ENCODE results near the gene RGS14.
"Not testable (repeated sequence)": the region's sequence is repeated elsewhere in the genome, so short reads cannot be mapped to it uniquely, and the experiment has no call there.

Gene RGS14

GRCh38 chr5:177358370-177358819 lies 671 bp downstream of the RGS14 start:
- H3K9me3 ChIP-seq (ENCODE audit: control insufficient read depth, insufficient read depth, low read length) = no peaks in the 10 kb centered on the region
- no peak for DNase-seq (ENCODE audit: low read depth, low spot score)
- WGBS (ENCODE audit: insufficient coverage, insufficient read length) = no CpG with 5 or more reads among the region's 5 CpGs
- no peak overlapping the region for H3K4me3 ChIP-seq (ENCODE audit: low read length)
- H3K27ac ChIP-seq (ENCODE audit: low read length) = no peak overlapping the region
- peaks cover 3% of the 10 kb centered on the region; the same call in 1 of the 2 replicates for H3K4me1 ChIP-seq (ENCODE audit: control insufficient read depth, insufficient read depth, low read length)
- no peaks in the 10 kb centered on the region for H3K36me3 ChIP-seq (ENCODE audit: control insufficient read depth, insufficient read depth, low read length)
- no peaks in the 10 kb centered on the region for H3K27me3 ChIP-seq (ENCODE audit: control insufficient read depth, insufficient read depth, low read length)

GRCh38 chr5:177359451-177359851 lies 1.7 kb downstream of the RGS14 start:
- Histone ChIP-seq H3K4me3 (ENCODE audit: low read length) (no peak overlapping the region), H3K36me3 (ENCODE audit: control insufficient read depth, insufficient read depth, low read length) (no peaks in the 10 kb centered on the region), H3K27me3 (ENCODE audit: control insufficient read depth, insufficient read depth, low read length) (no peaks in the 10 kb centered on the region), H3K27ac (ENCODE audit: low read length) (no peak overlapping the region), H3K9me3 (ENCODE audit: control insufficient read depth, insufficient read depth, low read length) (no peaks in the 10 kb centered on the region), H3K4me1 (ENCODE audit: control insufficient read depth, insufficient read depth, low read length) (peaks cover 3% of the 10 kb centered on the region; the same call in 1 of the 2 replicates)
- no peak for DNase-seq (ENCODE audit: low read depth, low spot score)
- no CpG with 5 or more reads among the region's 6 CpGs for WGBS (ENCODE audit: insufficient coverage, insufficient read length)

- H3K4me3 ChIP-seq (ENCODE audit: low read length) = no peak overlapping the region
- no peaks in the 10 kb centered on the region for H3K9me3 ChIP-seq (ENCODE audit: control insufficient read depth, insufficient read depth, low read length)
- H3K27me3 ChIP-seq (ENCODE audit: control insufficient read depth, insufficient read depth, low read length) = no peaks in the 10 kb centered on the region
- WGBS (ENCODE audit: insufficient coverage, insufficient read length) = no CpG with 5 or more reads among the region's 3 CpGs
- peaks cover 3% of the 10 kb centered on the region; the same call in 1 of the 2 replicates for H3K4me1 ChIP-seq (ENCODE audit: control insufficient read depth, insufficient read depth, low read length)
- no peak overlapping the region for H3K27ac ChIP-seq (ENCODE audit: low read length)
- DNase-seq (ENCODE audit: low read depth, low spot score) = no peak
- H3K36me3 ChIP-seq (ENCODE audit: control insufficient read depth, insufficient read depth, low read length) = no peaks in the 10 kb centered on the region
Measured at GRCh38 chr5:177359860-177360259, 2.1 kb downstream of the RGS14 start.

GRCh38 chr5:177360740-177361139 lies 3.0 kb downstream of the RGS14 start:
- not testable (repeated sequence) for H3K9me3 ChIP-seq (ENCODE audit: control insufficient read depth, insufficient read depth, low read length); H3K4me1 ChIP-seq (ENCODE audit: control insufficient read depth, insufficient read depth, low read length)

GRCh38 chr5:177361418-177362291 lies 3.9 kb downstream of the RGS14 start:
- Histone ChIP-seq H3K27me3 (ENCODE audit: control insufficient read depth, insufficient read depth, low read length) (no peaks in the 10 kb centered on the region), H3K9me3 (ENCODE audit: control insufficient read depth, insufficient read depth, low read length) (no peaks in the 10 kb centered on the region), H3K27ac (ENCODE audit: low read length) (no peak overlapping the region), H3K4me1 (ENCODE audit: control insufficient read depth, insufficient read depth, low read length) (peaks cover 11% of the 10 kb centered on the region), H3K4me3 (ENCODE audit: low read length) (no peak overlapping the region), H3K36me3 (ENCODE audit: control insufficient read depth, insufficient read depth, low read length) (no peaks in the 10 kb centered on the region)
- WGBS (ENCODE audit: insufficient coverage, insufficient read length) = no CpG with 5 or more reads among the region's 6 CpGs
- DNase-seq (ENCODE audit: low read depth, low spot score) = no peak

More at GRCh38 chr5:177360740-177361139, 3.0 kb downstream of the RGS14 start:
- H3K27ac ChIP-seq (ENCODE audit: low read length); H3K36me3 ChIP-seq (ENCODE audit: control insufficient read depth, insufficient read depth, low read length); DNase-seq (ENCODE audit: low read depth, low spot score); H3K27me3 ChIP-seq (ENCODE audit: control insufficient read depth, insufficient read depth, low read length); H3K4me3 ChIP-seq (ENCODE audit: low read length): not testable (repeated sequence)
- WGBS (ENCODE audit: insufficient coverage, insufficient read length) = no CpG with 5 or more reads among the region's 7 CpGs

- H3K27me3 ChIP-seq (ENCODE audit: control insufficient read depth, insufficient read depth, low read length) = no peaks in the 10 kb centered on the region
- no peak for DNase-seq (ENCODE audit: low read depth, low spot score)
- H3K9me3 ChIP-seq (ENCODE audit: control insufficient read depth, insufficient read depth, low read length) = no peaks in the 10 kb centered on the region
- WGBS (ENCODE audit: insufficient coverage, insufficient read length) = no CpG with 5 or more reads among the region's 8 CpGs
- H3K4me3 ChIP-seq (ENCODE audit: low read length) = no peak overlapping the region
- H3K27ac ChIP-seq (ENCODE audit: low read length) = no peak overlapping the region
- peaks cover 11% of the 10 kb centered on the region for H3K4me1 ChIP-seq (ENCODE audit: control insufficient read depth, insufficient read depth, low read length)
- H3K36me3 ChIP-seq (ENCODE audit: control insufficient read depth, insufficient read depth, low read length) = no peaks in the 10 kb centered on the region
Measured at GRCh38 chr5:177362292-177362609, 4.5 kb downstream of the RGS14 start.

- Histone ChIP-seq H3K9me3 (ENCODE audit: control insufficient read depth, insufficient read depth, low read length) (no peaks in the 10 kb centered on the region), H3K4me1 (ENCODE audit: control insufficient read depth, insufficient read depth, low read length) (peaks cover 11% of the 10 kb centered on the region), H3K27me3 (ENCODE audit: control insufficient read depth, insufficient read depth, low read length) (no peaks in the 10 kb centered on the region), H3K36me3 (ENCODE audit: control insufficient read depth, insufficient read depth, low read length) (no peaks in the 10 kb centered on the region), H3K27ac (ENCODE audit: low read length) (no peak overlapping the region), H3K4me3 (ENCODE audit: low read length) (peak overlapping the region; percentile 64; the same call in 1 of the 2 replicates)
- 100% methylated on average over 1 of the region's 59 CpGs for WGBS (ENCODE audit: insufficient coverage, insufficient read length)
- no peak for DNase-seq (ENCODE audit: low read depth, low spot score)
Measured at GRCh38 chr5:177362610-177363507, 5.1 kb downstream of the RGS14 start.

- Histone ChIP-seq H3K27me3 (ENCODE audit: control insufficient read depth, insufficient read depth, low read length) (no peaks in the 10 kb centered on the region), H3K4me3 (ENCODE audit: low read length) (no peak overlapping the region), H3K36me3 (ENCODE audit: control insufficient read depth, insufficient read depth, low read length) (no peaks in the 10 kb centered on the region), H3K4me1 (ENCODE audit: control insufficient read depth, insufficient read depth, low read length) (peaks cover 11% of the 10 kb centered on the region), H3K27ac (ENCODE audit: low read length) (no peak overlapping the region), H3K9me3 (ENCODE audit: control insufficient read depth, insufficient read depth, low read length) (no peaks in the 10 kb centered on the region)
- no CpG with 5 or more reads among the region's 10 CpGs for WGBS (ENCODE audit: insufficient coverage, insufficient read length)
- no peak for DNase-seq (ENCODE audit: low read depth, low spot score)
Measured at GRCh38 chr5:177363565-177363964, 5.8 kb downstream of the RGS14 start.

GRCh38 chr5:177364159-177364962 lies 6.6 kb downstream of the RGS14 start:
- H3K4me1 ChIP-seq (ENCODE audit: control insufficient read depth, insufficient read depth, low read length) = peaks cover 11% of the 10 kb centered on the region
- H3K27ac ChIP-seq (ENCODE audit: low read length) = no peak overlapping the region
- no peaks in the 10 kb centered on the region for H3K27me3 ChIP-seq (ENCODE audit: control insufficient read depth, insufficient read depth, low read length)
- no peaks in the 10 kb centered on the region for H3K36me3 ChIP-seq (ENCODE audit: control insufficient read depth, insufficient read depth, low read length)
- DNase-seq (ENCODE audit: low read depth, low spot score) = no peak
- H3K4me3 ChIP-seq (ENCODE audit: low read length) = no peak overlapping the region
- no peaks in the 10 kb centered on the region for H3K9me3 ChIP-seq (ENCODE audit: control insufficient read depth, insufficient read depth, low read length)
- WGBS (ENCODE audit: insufficient coverage, insufficient read length) = no CpG with 5 or more reads among the region's 11 CpGs

All from iPS DF 6.9 (cell line).